Measurements from ENCODE around the gene GALNTL6.

DNA sequence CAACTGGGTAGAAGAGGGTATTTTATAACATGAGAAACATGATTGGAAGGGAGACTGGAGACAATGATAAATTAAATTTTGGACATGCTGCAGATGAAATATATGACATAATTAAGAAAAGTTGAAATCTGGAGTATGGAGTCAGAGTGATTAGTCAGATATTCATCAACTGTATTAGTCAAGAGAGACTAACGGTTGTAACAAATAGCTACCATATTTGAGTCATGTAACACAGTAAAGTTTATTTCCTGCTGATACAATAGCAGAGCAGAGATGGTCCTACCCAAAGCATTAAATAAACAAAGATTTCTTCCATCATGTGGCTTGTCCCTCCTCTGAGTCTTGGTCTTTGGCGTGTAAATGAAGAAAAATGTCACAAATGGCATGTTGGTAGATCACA is 321.3 kb downstream of the GALNTL6 start:
- TF ChIP-seq, protein P1, sequence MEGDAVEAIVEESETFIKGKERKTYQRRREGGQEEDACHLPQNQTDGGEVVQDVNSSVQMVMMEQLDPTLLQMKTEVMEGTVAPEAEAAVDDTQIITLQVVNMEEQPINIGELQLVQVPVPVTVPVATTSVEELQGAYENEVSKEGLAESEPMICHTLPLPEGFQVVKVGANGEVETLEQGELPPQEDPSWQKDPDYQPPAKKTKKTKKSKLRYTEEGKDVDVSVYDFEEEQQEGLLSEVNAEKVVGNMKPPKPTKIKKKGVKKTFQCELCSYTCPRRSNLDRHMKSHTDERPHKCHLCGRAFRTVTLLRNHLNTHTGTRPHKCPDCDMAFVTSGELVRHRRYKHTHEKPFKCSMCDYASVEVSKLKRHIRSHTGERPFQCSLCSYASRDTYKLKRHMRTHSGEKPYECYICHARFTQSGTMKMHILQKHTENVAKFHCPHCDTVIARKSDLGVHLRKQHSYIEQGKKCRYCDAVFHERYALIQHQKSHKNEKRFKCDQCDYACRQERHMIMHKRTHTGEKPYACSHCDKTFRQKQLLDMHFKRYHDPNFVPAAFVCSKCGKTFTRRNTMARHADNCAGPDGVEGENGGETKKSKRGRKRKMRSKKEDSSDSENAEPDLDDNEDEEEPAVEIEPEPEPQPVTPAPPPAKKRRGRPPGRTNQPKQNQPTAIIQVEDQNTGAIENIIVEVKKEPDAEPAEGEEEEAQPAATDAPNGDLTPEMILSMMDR (IDR thresholded peaks at IDR 0.05) = no peak
- TF ChIP-seq POLR2A (IDR thresholded peaks at IDR 0.05) = no peak

Measured in Peyer's patch (tissue), 4 donors.